Fibroblast of upper back skin (primary cell): Measurements from ENCODE around the gene PRKAG1.

Source experiments
- DNase-seq: peaks from one replicate; pipeline ENCODE4 v3.0.0-alpha.2; 2013

The PRKAG1 gene

GRCh38 chr12:48980389-48980952 is 38.1 kb downstream of the PRKAG1 start:
- no peak for DNase-seq

GRCh38 chr12:48979602-48980388 is 38.8 kb downstream of the PRKAG1 start:
- no peak for DNase-seq

- DNase-seq = no peak
Observed at GRCh38 chr12:48978741-48979601, 39.6 kb downstream of the PRKAG1 start.

- DNase-seq = no peak
Observed at GRCh38 chr12:48978291-48978740, 40.3 kb downstream of the PRKAG1 start, which contains the start of gene WNT1. TSS of gene WNT1 (plus strand) at chr12:48978322. CDS start at chr12:48978651, 329 bp downstream.

GRCh38 chr12:48977290-48978281 is 41.0 kb downstream of the PRKAG1 start:
- DNase-seq = no peak

- peak; percentile 65 for DNase-seq
Observed at GRCh38 chr12:48973941-48974673, 44.5 kb downstream of the PRKAG1 start.

GRCh38 chr12:48973531-48973930 is 45.0 kb downstream of the PRKAG1 start:
- DNase-seq = no peak

GRCh38 chr12:48972952-48973483 is 45.6 kb downstream of the PRKAG1 start:
- DNase-seq = no peak

GRCh38 chr12:48972213-48972951 is 46.2 kb downstream of the PRKAG1 start:
- DNase-seq = peak; percentile 57

- DNase-seq = no peak
Observed at GRCh38 chr12:48970702-48971334, 47.8 kb downstream of the PRKAG1 start.

- DNase-seq = no peak
Observed at GRCh38 chr12:48969833-48970701, 48.5 kb downstream of the PRKAG1 start.

GRCh38 chr12:48969160-48969771 is 49.3 kb downstream of the PRKAG1 start:
- no peak for DNase-seq

- no peak for DNase-seq
Observed at GRCh38 chr12:48968467-48968866, 50.1 kb downstream of the PRKAG1 start.

GRCh38 chr12:48967991-48968390 is 50.6 kb downstream of the PRKAG1 start:
- no peak for DNase-seq

- no peak for DNase-seq
Observed at GRCh38 chr12:48966177-48966895, 52.2 kb downstream of the PRKAG1 start.

- DNase-seq = peak; percentile 52
Observed at GRCh38 chr12:48965298-48965838, 53.2 kb downstream of the PRKAG1 start.

- DNase-seq = no peak
Observed at GRCh38 chr12:48961801-48962200, 56.8 kb downstream of the PRKAG1 start.
